MM.1S (cell line): Measurements from ENCODE around the gene MPND.

Source experiments
- DNase-seq: peaks from one replicate; pipeline ENCODE4 v3.0.0-alpha.2; 2015
- H2AFZ ChIP-seq: fragments of 300-600 bp; sonication (generic); 2 replicates; pipeline ENCODE4 v1.6.0; 2016; ENCODE audit warnings: antibody characterized with exemption, low read length
- H3F3A ChIP-seq: fragments of 300-600 bp; sonication (generic); 2 replicates; pipeline ENCODE4 v1.6.1; 2016; ENCODE audit warnings: mild to moderate bottlenecking, antibody characterized with exemption, low read length, moderate library complexity, mixed read lengths; ENCODE audit not compliant: insufficient read depth
- H3K27ac ChIP-seq: fragments of 300-600 bp; sonication (generic); 2 replicates; pipeline ENCODE4 v1.5.1; 2016; ENCODE audit warnings: mild to moderate bottlenecking, low read length
- H3K27me3 ChIP-seq: fragments of 300-600 bp; sonication (generic); replicated peaks from 2 replicates; pipeline ENCODE4 v1.6.0; 2016; ENCODE audit warnings: low read length; ENCODE audit not compliant: insufficient read depth
- H3K36me3 ChIP-seq: fragments of 300-600 bp; sonication (generic); replicated peaks from 2 replicates; pipeline ENCODE4 v1.6.1; 2016; ENCODE audit warnings: mild to moderate bottlenecking, low read length, mixed read lengths; ENCODE audit not compliant: insufficient read depth
- H3K4me1 ChIP-seq: fragments of 300-600 bp; sonication (generic); 2 replicates; pipeline ENCODE4 v1.6.1; 2016; ENCODE audit warnings: low read length, mixed read lengths
- H3K4me2 ChIP-seq: fragments of 300-600 bp; sonication (generic); 2 replicates; pipeline ENCODE4 v1.6.0; 2016; ENCODE audit warnings: low read depth, low read length
- H3K4me3 ChIP-seq: fragments of 300-600 bp; sonication (generic); 2 replicates; pipeline ENCODE4 v1.5.1; 2016; ENCODE audit warnings: low read length, mixed read lengths
- H3K79me2 ChIP-seq: fragments of 300-600 bp; sonication (generic); 2 replicates; pipeline ENCODE4 v1.6.1; 2016; ENCODE audit warnings: mixed run types, low read length, mixed read lengths
- H3K9ac ChIP-seq: fragments of 300-600 bp; sonication (generic); 2 replicates; pipeline ENCODE4 v1.6.1; 2016; ENCODE audit warnings: low read length, mixed read lengths
- H3K9me2 ChIP-seq: fragments of 300-600 bp; sonication (generic); replicated peaks from 2 replicates; pipeline ENCODE4 v1.6.1; 2016; ENCODE audit warnings: mild to moderate bottlenecking, low read length, mixed read lengths; ENCODE audit not compliant: insufficient read depth
- H3K9me3 ChIP-seq: fragments of 300-600 bp; sonication (generic); replicated peaks from 2 replicates; pipeline ENCODE4 v1.6.1; 2016; ENCODE audit warnings: mild to moderate bottlenecking, low read length, mixed read lengths; ENCODE audit not compliant: insufficient read depth
- H4K20me1 ChIP-seq: fragments of 300-600 bp; sonication (generic); 2 replicates; pipeline ENCODE4 v1.6.1; 2016; ENCODE audit warnings: mild to moderate bottlenecking, low read length, moderate library complexity, mixed read lengths; ENCODE audit not compliant: insufficient read depth
- EZH2 ChIP-seq: fragments of 300-600 bp; sonication (generic); optimal IDR thresholded peaks from 2 replicates; pipeline ENCODE3; 2017; ENCODE audit warnings: low read depth, mild to moderate bottlenecking, antibody characterized with exemption, low read length, mixed read lengths
- EZH2phosphoT487 ChIP-seq: fragments of 300-600 bp; sonication (generic); IDR thresholded peaks from 2 replicates; pipeline ENCODE4 v1.6.1; 2018; ENCODE audit warnings: antibody characterized with exemption, low read length
- TF ChIP-seq, protein P1 (sequence below): fragments of 300-600 bp; sonication (generic); IDR thresholded peaks from 2 replicates; pipeline ENCODE4 v1.5.1; 2016; ENCODE audit warnings: antibody characterized with exemption, low read length, mixed read lengths

Gene MPND

DNA sequence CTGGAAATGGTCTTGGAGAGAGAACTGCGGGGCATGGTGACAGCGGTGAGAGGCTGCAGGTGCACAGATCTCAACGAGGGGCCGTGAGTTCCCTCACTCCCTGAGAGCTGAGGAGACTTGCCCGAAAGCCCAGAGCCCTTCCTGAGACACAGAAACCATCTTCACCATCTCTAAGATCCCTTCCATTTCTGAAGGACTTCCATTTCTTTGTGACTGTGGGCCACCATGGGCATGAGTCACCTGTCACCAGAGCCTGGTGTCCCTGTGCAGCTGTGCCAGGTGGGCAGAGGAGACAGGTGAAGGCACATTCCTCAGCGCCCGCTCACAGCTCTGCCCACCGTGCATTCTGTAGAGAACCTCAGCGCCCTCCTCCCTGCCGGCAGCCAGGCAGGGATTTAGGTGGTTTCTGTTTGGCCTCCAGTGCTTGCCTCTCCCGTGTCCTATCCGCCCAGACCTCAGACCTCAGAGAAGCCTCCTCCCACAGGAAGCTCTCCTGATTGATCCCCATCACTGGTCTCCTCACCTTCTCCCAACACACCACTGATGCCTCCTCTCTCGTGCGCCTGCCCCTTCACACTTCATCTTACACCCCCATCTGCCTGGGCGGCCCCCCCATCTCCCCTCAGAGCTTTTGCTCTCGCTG is 32.8 kb downstream of the MPND start:
- Histone ChIP-seq H3K4me3 (no peak overlapping the region), H3K9ac (no peak overlapping the region), H3K79me2 (peaks cover 100% of the 10 kb centered on the region), H3K36me3 (no peaks in the 10 kb centered on the region), H3F3A (no peaks in the 10 kb centered on the region), H3K27ac (no peak overlapping the region), H3K4me1 (peaks cover 3% of the 10 kb centered on the region; the same call in 1 of the 2 replicates), H3K4me2 (no peak overlapping the region), H3K9me2 (no peaks in the 10 kb centered on the region), H3K27me3 (no peaks in the 10 kb centered on the region), H2AFZ (no peak overlapping the region), H4K20me1 (peaks cover 20% of the 10 kb centered on the region), H3K9me3 (no peaks in the 10 kb centered on the region)
- no peak for DNase-seq
- TF ChIP-seq EZH2phosphoT487 = no peak
- TF ChIP-seq EZH2 = no peak
- TF ChIP-seq, protein P1, sequence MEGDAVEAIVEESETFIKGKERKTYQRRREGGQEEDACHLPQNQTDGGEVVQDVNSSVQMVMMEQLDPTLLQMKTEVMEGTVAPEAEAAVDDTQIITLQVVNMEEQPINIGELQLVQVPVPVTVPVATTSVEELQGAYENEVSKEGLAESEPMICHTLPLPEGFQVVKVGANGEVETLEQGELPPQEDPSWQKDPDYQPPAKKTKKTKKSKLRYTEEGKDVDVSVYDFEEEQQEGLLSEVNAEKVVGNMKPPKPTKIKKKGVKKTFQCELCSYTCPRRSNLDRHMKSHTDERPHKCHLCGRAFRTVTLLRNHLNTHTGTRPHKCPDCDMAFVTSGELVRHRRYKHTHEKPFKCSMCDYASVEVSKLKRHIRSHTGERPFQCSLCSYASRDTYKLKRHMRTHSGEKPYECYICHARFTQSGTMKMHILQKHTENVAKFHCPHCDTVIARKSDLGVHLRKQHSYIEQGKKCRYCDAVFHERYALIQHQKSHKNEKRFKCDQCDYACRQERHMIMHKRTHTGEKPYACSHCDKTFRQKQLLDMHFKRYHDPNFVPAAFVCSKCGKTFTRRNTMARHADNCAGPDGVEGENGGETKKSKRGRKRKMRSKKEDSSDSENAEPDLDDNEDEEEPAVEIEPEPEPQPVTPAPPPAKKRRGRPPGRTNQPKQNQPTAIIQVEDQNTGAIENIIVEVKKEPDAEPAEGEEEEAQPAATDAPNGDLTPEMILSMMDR = no peak

DNA sequence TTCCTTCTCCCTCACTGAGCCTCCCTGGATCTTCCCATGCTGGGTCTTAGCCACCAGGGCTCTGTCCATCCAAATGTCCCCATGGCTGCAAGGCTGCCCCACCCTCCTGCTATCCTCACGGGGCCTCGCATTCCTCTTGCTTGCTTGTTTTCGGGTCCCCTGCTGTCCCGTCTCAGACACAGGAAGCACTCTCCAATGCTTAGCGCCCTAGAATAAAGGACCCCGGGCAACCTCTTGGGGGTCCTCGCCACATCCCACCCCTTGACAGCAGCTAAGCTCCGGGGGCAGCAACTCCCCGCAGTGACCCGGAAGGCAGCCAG is 33.3 kb downstream of the MPND start:
- Histone ChIP-seq H3K9me2 (no peaks in the 10 kb centered on the region), H3K36me3 (no peaks in the 10 kb centered on the region), H3K27me3 (no peaks in the 10 kb centered on the region), H2AFZ (no peak overlapping the region), H3K79me2 (peaks cover 100% of the 10 kb centered on the region), H3K4me1 (no peaks in the 10 kb centered on the region), H4K20me1 (peaks cover 20% of the 10 kb centered on the region), H3K9ac (no peak overlapping the region), H3K27ac (no peak overlapping the region), H3K9me3 (no peaks in the 10 kb centered on the region), H3K4me2 (no peak overlapping the region), H3F3A (no peaks in the 10 kb centered on the region), H3K4me3 (no peak overlapping the region)
- TF ChIP-seq EZH2phosphoT487 (no peak), EZH2 (no peak)
- TF ChIP-seq, protein P1 = no peak
- no peak for DNase-seq

DNA sequence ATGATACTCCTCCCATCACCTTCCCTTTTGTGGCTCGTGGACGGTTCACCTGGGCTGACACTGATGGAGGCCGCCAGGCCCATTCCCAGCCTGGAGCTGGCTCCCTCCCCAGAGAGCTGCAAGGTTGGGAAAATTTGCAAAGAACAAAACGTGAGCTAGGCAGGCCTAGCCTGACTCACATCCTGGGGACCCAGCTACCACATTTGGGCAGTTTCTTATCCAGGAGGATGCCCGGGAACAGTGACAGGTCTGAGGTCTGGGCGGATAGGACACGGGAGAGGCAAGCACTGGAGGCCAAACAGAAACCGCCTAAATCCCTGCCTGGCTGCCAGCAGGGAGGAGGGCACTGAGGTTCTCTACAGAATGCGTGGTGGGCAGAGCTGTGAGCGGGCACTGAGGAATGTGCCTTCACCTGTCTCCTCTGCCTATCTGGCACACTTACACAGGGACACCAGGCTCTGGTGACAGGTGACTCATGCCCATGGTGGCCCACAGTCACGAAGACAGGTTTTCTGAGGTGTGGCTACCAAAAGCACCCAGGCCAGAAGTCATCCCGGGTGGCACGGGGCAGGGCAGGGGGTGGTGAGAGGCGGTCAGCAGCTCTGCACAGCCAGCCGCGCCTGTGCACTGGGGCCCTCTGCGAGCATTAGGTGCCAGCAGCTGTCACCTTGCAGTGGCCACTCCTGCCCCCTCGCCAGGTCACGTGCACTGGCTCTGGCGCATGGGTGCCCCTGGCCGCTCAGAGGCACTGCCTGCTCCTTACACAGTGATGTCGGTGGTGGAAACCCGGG is 33.8 kb downstream of the MPND start:
- H3K9ac ChIP-seq = no peak overlapping the region
- H2AFZ ChIP-seq = no peak overlapping the region
- no peak overlapping the region for H3K27ac ChIP-seq

More for the DNA sequence above, 33.8 kb downstream of the MPND start:
- Histone ChIP-seq H3K27me3 (no peaks in the 10 kb centered on the region), H3K4me1 (no peaks in the 10 kb centered on the region), H3K4me3 (no peak overlapping the region), H3K9me3 (no peaks in the 10 kb centered on the region), H3F3A (no peaks in the 10 kb centered on the region), H3K9me2 (no peaks in the 10 kb centered on the region), H3K36me3 (no peaks in the 10 kb centered on the region), H4K20me1 (peaks cover 20% of the 10 kb centered on the region), H3K4me2 (no peak overlapping the region), H3K79me2 (peaks cover 99% of the 10 kb centered on the region)
- TF ChIP-seq EZH2phosphoT487 (no peak), EZH2 (no peak)
- TF ChIP-seq, protein P1 = no peak
- no peak for DNase-seq
